Testis (tissue), 2 donors: ENCODE results near the gene KIAA0232.

Experiments used
- POLR2A ChIP-seq: fragments of 450-650 bp; IDR thresholded peaks from one replicate; pipeline ENCODE4 v1.6.1; 2017; ENCODE audit warnings: antibody characterized with exemption, mild to moderate bottlenecking, moderate library complexity
- TF ChIP-seq, protein P1 (sequence below), 3 experiments: fragments of 450-650 bp in 2 of 3; fragments of 200-600 bp in 1 of 3; sonication (generic) in 1 of 3; IDR thresholded peaks; one replicate each; pipeline ENCODE4 v1.5.1; 2016 to 2019; ENCODE audit warnings: antibody characterized with exemption in 3 of 3, mild to moderate bottlenecking in 2 of 3, moderate library complexity in 1 of 3

DNA sequence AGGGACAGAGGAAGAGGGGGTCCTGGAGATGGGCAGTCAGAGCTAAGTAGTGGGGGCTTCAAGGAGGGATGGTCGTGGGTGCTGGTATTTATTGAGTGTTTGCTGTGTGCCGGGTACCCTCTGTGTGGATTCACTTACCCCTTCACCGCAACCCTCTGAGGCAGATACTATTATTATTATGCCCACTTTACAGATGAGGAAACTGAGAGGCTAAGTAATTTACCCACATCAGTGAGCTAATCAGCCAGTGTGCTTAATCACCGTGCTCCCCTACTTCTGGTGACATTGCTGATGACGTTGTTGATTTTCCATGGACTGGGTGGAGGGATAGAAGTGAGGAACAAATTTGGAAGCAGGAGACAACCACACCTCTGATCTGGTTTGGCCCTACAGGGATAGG, 4.1 kb upstream of the KIAA0232 start:
- TF ChIP-seq, protein P1, sequence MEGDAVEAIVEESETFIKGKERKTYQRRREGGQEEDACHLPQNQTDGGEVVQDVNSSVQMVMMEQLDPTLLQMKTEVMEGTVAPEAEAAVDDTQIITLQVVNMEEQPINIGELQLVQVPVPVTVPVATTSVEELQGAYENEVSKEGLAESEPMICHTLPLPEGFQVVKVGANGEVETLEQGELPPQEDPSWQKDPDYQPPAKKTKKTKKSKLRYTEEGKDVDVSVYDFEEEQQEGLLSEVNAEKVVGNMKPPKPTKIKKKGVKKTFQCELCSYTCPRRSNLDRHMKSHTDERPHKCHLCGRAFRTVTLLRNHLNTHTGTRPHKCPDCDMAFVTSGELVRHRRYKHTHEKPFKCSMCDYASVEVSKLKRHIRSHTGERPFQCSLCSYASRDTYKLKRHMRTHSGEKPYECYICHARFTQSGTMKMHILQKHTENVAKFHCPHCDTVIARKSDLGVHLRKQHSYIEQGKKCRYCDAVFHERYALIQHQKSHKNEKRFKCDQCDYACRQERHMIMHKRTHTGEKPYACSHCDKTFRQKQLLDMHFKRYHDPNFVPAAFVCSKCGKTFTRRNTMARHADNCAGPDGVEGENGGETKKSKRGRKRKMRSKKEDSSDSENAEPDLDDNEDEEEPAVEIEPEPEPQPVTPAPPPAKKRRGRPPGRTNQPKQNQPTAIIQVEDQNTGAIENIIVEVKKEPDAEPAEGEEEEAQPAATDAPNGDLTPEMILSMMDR (IDR thresholded peaks at IDR 0.05): no peak
- no peak for TF ChIP-seq POLR2A
